PC-9 (cell line): ENCODE measurements around the gene NKAIN2. TPM values are rescaled to one million over a fixed set of nuclear protein-coding genes. Genes with fewer than 3 reads are reported as not detected.
A peak's percentile ranks its signal among the peaks of the same experiment; 100 is the strongest.

Source experiments
- BruUV-seq: library from RNA; stranded (reverse); fragments of 400-500 nt; replicated peaks from 2 replicates; lab custom pipeline; 2021; lab: Mats Ljungman, UMichigan
- CTCF ChIA-PET: fragments of 300-600 bp; sonication (Branson Sonifier 250); formaldehyde crosslinking; loops from one replicate; lab custom pipeline; 2022; ENCODE audit warnings: antibody characterized with exemption; lab: Charles Lee
- POLR2A ChIA-PET: fragments of 300-600 bp; sonication (Branson Sonifier 250); formaldehyde crosslinking; loops from one replicate; lab custom pipeline; 2022; ENCODE audit warnings: antibody characterized with exemption; ENCODE audit not compliant: unreplicated experiment; lab: Charles Lee
- DNase-seq, 2 experiments: peaks; one replicate each; pipeline versions ENCODE4 v3.0.0 to v3.0.0-alpha.2; 2015 to 2022; ENCODE audit warnings: mixed read lengths in 1 of 2
- H2AFZ ChIP-seq: fragments of 200-600 bp; sonication (generic); 2 replicates; pipeline ENCODE4 v1.8.1; 2017; ENCODE audit warnings: antibody characterized with exemption
- H3F3A ChIP-seq: fragments of 200-600 bp; sonication (generic); 2 replicates; pipeline ENCODE4 v1.8.1; 2017; ENCODE audit warnings: antibody characterized with exemption, mild to moderate bottlenecking, low read depth; ENCODE audit not compliant: insufficient read depth
- H3K27ac ChIP-seq: fragments of 200-600 bp; sonication (generic); 2 replicates; pipeline ENCODE4 v1.6.1; 2016; ENCODE audit warnings: mixed run types
- H3K27me3 ChIP-seq: fragments of 200-600 bp; sonication (generic); 2 replicates; pipeline ENCODE4 v1.6.1; 2016; ENCODE audit warnings: low read depth, mixed run types; ENCODE audit not compliant: insufficient read depth
- H3K36me3 ChIP-seq: fragments of 200-600 bp; sonication (generic); 2 replicates; pipeline ENCODE4 v1.6.1; 2016; ENCODE audit warnings: low read depth, mixed run types
- H3K4me1 ChIP-seq: fragments of 200-600 bp; sonication (generic); replicated peaks from 2 replicates; pipeline ENCODE4 v1.6.1; 2016; ENCODE audit warnings: mixed run types; ENCODE audit not compliant: insufficient read depth
- H3K4me2 ChIP-seq: fragments of 200-600 bp; sonication (generic); 2 replicates; pipeline ENCODE4 v1.6.1; 2017; ENCODE audit warnings: mixed run types
- H3K4me3 ChIP-seq: fragments of 200-600 bp; sonication (generic); 2 replicates; pipeline ENCODE4 v1.6.1; 2016; ENCODE audit warnings: mixed run types
- H3K79me2 ChIP-seq: fragments of 200-600 bp; sonication (generic); 2 replicates; pipeline ENCODE4 v1.6.1; 2017; ENCODE audit warnings: low read depth, mixed run types
- H3K9me2 ChIP-seq: fragments of 200-600 bp; sonication (generic); 2 replicates; pipeline ENCODE4 v1.8.1; 2017; ENCODE audit warnings: mild to moderate bottlenecking; ENCODE audit not compliant: insufficient read depth
- H3K9me3 ChIP-seq: fragments of 200-600 bp; sonication (generic); 2 replicates; pipeline ENCODE4 v1.8.1; 2016; ENCODE audit warnings: low read depth; ENCODE audit not compliant: insufficient read depth
- H4K20me1 ChIP-seq: fragments of 200-600 bp; sonication (generic); 2 replicates; pipeline ENCODE4 v1.8.1; 2017; ENCODE audit not compliant: insufficient read depth
- CTCF ChIP-seq: fragments of 200-600 bp; sonication (generic); conservative IDR thresholded peaks from 2 replicates; pipeline ENCODE4 v1.6.1; 2017; ENCODE audit warnings: mixed run types, antibody characterized with exemption, mild to moderate bottlenecking, moderate library complexity
- EZH2 ChIP-seq: fragments of 200-600 bp; sonication (generic); IDR thresholded peaks from 2 replicates; pipeline ENCODE4 v1.8.0; 2017; ENCODE audit warnings: antibody characterized with exemption, low read depth
- intact Hi-C: fragments of 100-400 bp; cut with micrococcal nuclease; formaldehyde crosslinking; loops from one replicate; pipeline ENCODE4 v1.10.0; 2022; ENCODE audit not compliant: unreplicated experiment
- total RNA-seq: library from RNA; stranded (reverse); gene quantifications from 2 replicates; pipeline ENCODE4 v1.2.3, GENCODE V29; 2021

NKAIN2 gene
- total RNA-seq, 1 experiment from 2014 or later, result not detected

- Histone ChIP-seq H3K9me3 (no peaks in the 10 kb centered on the region), H3F3A (no peaks in the 10 kb centered on the region), H4K20me1 (no peaks in the 10 kb centered on the region), H3K79me2 (no peaks in the 10 kb centered on the region), H2AFZ (0 out of 2 replicates have a peak overlapping the region, but pooled peaks have one; percentile 5), H3K4me1 (peaks cover 15% of the 10 kb centered on the region; the same call in 1 of the 2 replicates), H3K4me3 (no peak overlapping the region), H3K27me3 (no peaks in the 10 kb centered on the region), H3K36me3 (no peaks in the 10 kb centered on the region), H3K9me2 (no peaks in the 10 kb centered on the region; the same call in 1 of the 2 replicates), H3K27ac (no peak overlapping the region), H3K4me2 (peak overlapping the region; percentile 26; the same call in 1 of the 2 replicates)
- POLR2A ChIA-PET, result no interaction called here
- DNase-seq, result peak in 1 of 2 experiments; percentile 38
- CTCF ChIA-PET, result no interaction called here
- TF ChIP-seq EZH2 (no peak), CTCF (no peak)
- BruUV-seq, result no TSS peak
- intact Hi-C loops, result no loop called here
These were observed 328.1 kb downstream of the NKAIN2 start for GRCh38 chr6:124131779-124132178.

GRCh38 chr6:124132256-124132655 is 328.6 kb downstream of the NKAIN2 start:
- ChIA-PET CTCF (no interaction called here), POLR2A (no interaction called here)
- no peaks in the 10 kb centered on the region for H4K20me1 ChIP-seq
- intact Hi-C loops, result no loop called here
- no peaks in the 10 kb centered on the region; the same call in 1 of the 2 replicates for H3K9me2 ChIP-seq
- peak in 1 of 2 experiments; percentile 11 for DNase-seq
- no peaks in the 10 kb centered on the region for H3K36me3 ChIP-seq
- no peak overlapping the region for H3K4me2 ChIP-seq
- no peak overlapping the region for H3K4me3 ChIP-seq
- H3F3A ChIP-seq, result no peaks in the 10 kb centered on the region
- no peak overlapping the region for H2AFZ ChIP-seq
- BruUV-seq, result no TSS peak
- no peaks in the 10 kb centered on the region for H3K79me2 ChIP-seq
- H3K4me1 ChIP-seq, result peaks cover 15% of the 10 kb centered on the region; the same call in 1 of the 2 replicates
- no peaks in the 10 kb centered on the region for H3K9me3 ChIP-seq
- no peak overlapping the region for H3K27ac ChIP-seq
- H3K27me3 ChIP-seq, result no peaks in the 10 kb centered on the region
- TF ChIP-seq CTCF, result no peak
- no peak for TF ChIP-seq EZH2

- Histone ChIP-seq H3K9me3 (no peaks in the 10 kb centered on the region), H3K36me3 (no peaks in the 10 kb centered on the region), H4K20me1 (no peaks in the 10 kb centered on the region), H3K27ac (no peak overlapping the region), H3K79me2 (no peaks in the 10 kb centered on the region), H3K4me2 (no peak overlapping the region), H3F3A (no peaks in the 10 kb centered on the region), H3K4me3 (no peak overlapping the region), H3K27me3 (no peaks in the 10 kb centered on the region), H2AFZ (no peak overlapping the region), H3K4me1 (no peaks in the 10 kb centered on the region), H3K9me2 (no peaks in the 10 kb centered on the region)
- ChIA-PET POLR2A (no interaction called here), CTCF (no interaction called here)
- no peak for DNase-seq
- intact Hi-C loops, result no loop called here
- TF ChIP-seq CTCF (no peak), EZH2 (no peak)
- no TSS peak for BruUV-seq
These were observed 339.2 kb downstream of the NKAIN2 start for GRCh38 chr6:124142852-124143251.
